ENCODE data around the gene VPS26C.

- TF ChIP-seq, protein P1, sequence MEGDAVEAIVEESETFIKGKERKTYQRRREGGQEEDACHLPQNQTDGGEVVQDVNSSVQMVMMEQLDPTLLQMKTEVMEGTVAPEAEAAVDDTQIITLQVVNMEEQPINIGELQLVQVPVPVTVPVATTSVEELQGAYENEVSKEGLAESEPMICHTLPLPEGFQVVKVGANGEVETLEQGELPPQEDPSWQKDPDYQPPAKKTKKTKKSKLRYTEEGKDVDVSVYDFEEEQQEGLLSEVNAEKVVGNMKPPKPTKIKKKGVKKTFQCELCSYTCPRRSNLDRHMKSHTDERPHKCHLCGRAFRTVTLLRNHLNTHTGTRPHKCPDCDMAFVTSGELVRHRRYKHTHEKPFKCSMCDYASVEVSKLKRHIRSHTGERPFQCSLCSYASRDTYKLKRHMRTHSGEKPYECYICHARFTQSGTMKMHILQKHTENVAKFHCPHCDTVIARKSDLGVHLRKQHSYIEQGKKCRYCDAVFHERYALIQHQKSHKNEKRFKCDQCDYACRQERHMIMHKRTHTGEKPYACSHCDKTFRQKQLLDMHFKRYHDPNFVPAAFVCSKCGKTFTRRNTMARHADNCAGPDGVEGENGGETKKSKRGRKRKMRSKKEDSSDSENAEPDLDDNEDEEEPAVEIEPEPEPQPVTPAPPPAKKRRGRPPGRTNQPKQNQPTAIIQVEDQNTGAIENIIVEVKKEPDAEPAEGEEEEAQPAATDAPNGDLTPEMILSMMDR (IDR thresholded peaks at IDR 0.05; ENCODE audit: low read depth, low read length, poor library complexity, severe bottlenecking): no peak
- TF ChIP-seq EZH2phosphoT487 (IDR thresholded peaks at IDR 0.05; ENCODE audit: borderline replicate concordance, low read length): no peak
Measured at GRCh38 chr21:37233551-37234146, 33.5 kb downstream of the VPS26C start.
